Keratinocyte (primary cell): ENCODE data around the gene KRT6C. TPM values are rescaled to one million over a fixed set of nuclear protein-coding genes. Genes with fewer than 3 reads are reported as not detected.

Source experiments
- DNase-seq: peaks from one replicate; pipeline ENCODE4 v3.0.0-alpha.2; 2011; ENCODE audit warnings: low read depth, missing footprints, low spot score
- FAIRE-seq: peaks from 2 replicates; lab custom pipeline; 2011; peaks lifted over from hg19 to GRCh38; lab: Jason Lieb, UNC
- H2AFZ ChIP-seq: 2 replicates; pipeline ENCODE4 v1.6.0; 2012; ENCODE audit warnings: low read length, control low read depth, inconsistent platforms; ENCODE audit not compliant: control insufficient read depth
- H3K27ac ChIP-seq: 2 replicates; pipeline ENCODE4 v1.5.1; 2011; ENCODE audit warnings: low read length; ENCODE audit not compliant: control insufficient read depth, insufficient read depth
- H3K27me3 ChIP-seq: 3 replicates; pipeline ENCODE4 v1.6.0; 2011; ENCODE audit warnings: low read length; ENCODE audit not compliant: control insufficient read depth, insufficient read depth; ENCODE audit errors: extremely low read depth
- H3K36me3 ChIP-seq, 2 experiments: 2 replicates in 1 of 2; 3 replicates in 1 of 2; pipeline ENCODE4 v1.5.1; 2011; ENCODE audit warnings: low read length in 2 of 2, mild to moderate bottlenecking in 1 of 2; ENCODE audit not compliant: control insufficient read depth in 2 of 2, insufficient read depth in 2 of 2; ENCODE audit errors: extremely low read depth in 1 of 2
- H3K4me1 ChIP-seq: 3 replicates; pipeline ENCODE4 v1.5.1; 2011; ENCODE audit warnings: low read length; ENCODE audit not compliant: control insufficient read depth, insufficient read depth; ENCODE audit errors: extremely low read depth
- H3K4me2 ChIP-seq: 3 replicates; pipeline ENCODE4 v1.6.0; 2011; ENCODE audit warnings: low read depth, low read length; ENCODE audit not compliant: control insufficient read depth, insufficient read depth; ENCODE audit errors: extremely low read depth
- H3K4me3 ChIP-seq, 3 experiments: fragments of 200-600 bp in 1 of 3; sonication (generic) in 1 of 3; 2 replicates in 2 of 3; 3 replicates in 1 of 3; pipeline ENCODE4 v1.5.1; 2011 to 2016; ENCODE audit warnings: low read length in 3 of 3, mild to moderate bottlenecking in 3 of 3, control low read depth in 2 of 3, inconsistent platforms in 1 of 3, low read depth in 1 of 3, mixed read lengths in 1 of 3, mixed run types in 1 of 3, moderate library complexity in 1 of 3; ENCODE audit not compliant: control insufficient read depth in 2 of 3, insufficient read depth in 2 of 3; ENCODE audit errors: extremely low read depth in 1 of 3
- H3K79me2 ChIP-seq: 2 replicates; pipeline ENCODE4 v1.6.0; 2012; ENCODE audit warnings: low read length; ENCODE audit not compliant: control insufficient read depth, insufficient read depth
- H3K9ac ChIP-seq: 3 replicates; pipeline ENCODE4 v1.6.0; 2011; ENCODE audit warnings: low read length; ENCODE audit not compliant: control insufficient read depth, insufficient read depth; ENCODE audit errors: extremely low read depth
- H3K9me1 ChIP-seq: 3 replicates; pipeline ENCODE4 v1.6.0; 2011; ENCODE audit warnings: low read length; ENCODE audit not compliant: control insufficient read depth, insufficient read depth; ENCODE audit errors: extremely low read depth
- H3K9me3 ChIP-seq: 2 replicates; pipeline ENCODE4 v1.5.1; 2012; ENCODE audit warnings: low read depth, low read length; ENCODE audit not compliant: control insufficient read depth
- H4K20me1 ChIP-seq: 3 replicates; pipeline ENCODE4 v1.6.0; 2011; ENCODE audit warnings: low read length; ENCODE audit not compliant: control insufficient read depth, insufficient read depth; ENCODE audit errors: extremely low read depth
- CTCF ChIP-seq, 3 experiments: IDR thresholded peaks in 1 of 3; conservative IDR thresholded peaks in 1 of 3; optimal IDR thresholded peaks in 1 of 3; 2 replicates in 2 of 3; 3 replicates in 1 of 3; pipeline versions ENCODE3 to v1.5.1; 2011; ENCODE audit warnings: low read length in 3 of 3, mild to moderate bottlenecking in 3 of 3, moderate library complexity in 2 of 3, control low read depth in 1 of 3, inconsistent platforms in 1 of 3; ENCODE audit not compliant: insufficient read depth in 2 of 3; ENCODE audit errors: extremely low read depth in 1 of 3
- EZH2 ChIP-seq: IDR thresholded peaks from one replicate; pipeline ENCODE4 v1.6.1; 2012; ENCODE audit warnings: inconsistent platforms, mild to moderate bottlenecking, low read length, moderate library complexity
- dilution Hi-C: fragments of 300-500 bp; cut with MboI; formaldehyde crosslinking; loops from one replicate; pipeline ENCODE4 v1.7.0; 2020; ENCODE audit warnings: low sequenced_read_pairs; ENCODE audit not compliant: extremely low pct_ligation_motif_present
- polyA plus RNA-seq, 5 experiments: library from polyadenylated mRNA; depleted of rRNA in 3 of 5; stranded (reverse) in 3 of 5; stranded (forward) in 1 of 5; unstranded in 1 of 5; fragments of >200 nt; gene quantifications; 1 replicate in 1 of 5; 2 replicates in 3 of 5; 3 replicates in 1 of 5; pipeline versions ENCODE4 v1.2.1 to v1.2.3, GENCODE V29; 2011 to 2012; ENCODE audit warnings: missing spikeins in 2 of 5, low read depth in 1 of 5, low replicate concordance in 1 of 5

Gene KRT6C
- polyA plus RNA-seq, 1 donor (not counting 4 experiments of a cell fraction or from before 2014, with no cell fraction given) = 357 TPM

- Histone ChIP-seq H3K4me2 (no peak overlapping the region), H3K9me3 (no peaks in the 10 kb centered on the region), H3K4me3 (no peak overlapping the region), H2AFZ (no peak overlapping the region), H3K36me3 (peaks cover 0 to 2% of the 10 kb centered on the region in 2 experiments), H3K27me3 (no peaks in the 10 kb centered on the region), H4K20me1 (no peaks in the 10 kb centered on the region), H3K9ac (no peak overlapping the region), H3K4me1 (peaks cover 93% of the 10 kb centered on the region), H3K27ac (peak overlapping the region; percentile 97), H3K9me1 (no peaks in the 10 kb centered on the region), H3K79me2 (peaks cover 2% of the 10 kb centered on the region)
- DNase-seq = no peak
- FAIRE-seq = no peak
- dilution Hi-C loops = no loop called here
- TF ChIP-seq EZH2 (no peak), CTCF (optimal IDR thresholded peaks at IDR 0.05 in 1 of 3, IDR thresholded peaks at IDR 0.05 in 1 of 3, conservative IDR thresholded peaks at IDR 0.05 in 1 of 3; ENCODE audit: extremely low read depth in 1 of 3, insufficient read depth in 2 of 3, low read length in 3 of 3) (no peak)
Observed at GRCh38 chr12:52439420-52439819, 34.2 kb downstream of the KRT6C start.

- Histone ChIP-seq H3K36me3 (peaks cover 0 to 2% of the 10 kb centered on the region in 2 experiments), H2AFZ (no peak overlapping the region), H3K4me1 (peaks cover 96% of the 10 kb centered on the region), H3K79me2 (peaks cover 2% of the 10 kb centered on the region), H3K9ac (peak overlapping the region; percentile 28), H3K9me3 (no peaks in the 10 kb centered on the region), H3K27me3 (no peaks in the 10 kb centered on the region), H3K9me1 (no peaks in the 10 kb centered on the region), H3K4me3 (no peak overlapping the region), H3K27ac (peak overlapping the region; percentile 41), H4K20me1 (no peaks in the 10 kb centered on the region), H3K4me2 (peak overlapping the region; percentile 22)
- TF ChIP-seq EZH2 (no peak), CTCF (optimal IDR thresholded peaks at IDR 0.05 in 1 of 3, IDR thresholded peaks at IDR 0.05 in 1 of 3, conservative IDR thresholded peaks at IDR 0.05 in 1 of 3; ENCODE audit: extremely low read depth in 1 of 3, insufficient read depth in 2 of 3, low read length in 3 of 3) (no peak)
- DNase-seq = no peak
- peak; percentile 74 for FAIRE-seq
- dilution Hi-C loops = no loop called here
Observed at GRCh38 chr12:52438305-52439301, 35.0 kb downstream of the KRT6C start.
